Stimulated activated CD8-positive, alpha-beta memory T cell treated with anti-CD3 and anti-CD28 coated beads, Interleukin-12 subunit alpha, Interleukin-12 subunit beta, amount 100 ng/mL, for 24 hours (primary cell): ENCODE measurements around the gene HAUS6.
A peak's percentile ranks its signal among the peaks of the same experiment; 100 is the strongest.
"Not testable (repeated sequence)": the region's sequence is repeated elsewhere in the genome, so short reads cannot be mapped to it uniquely, and the experiment has no call there.

Source experiments
- DNase-seq: peaks from one replicate; pipeline ENCODE4 v3.0.0-alpha.2; 2020; ENCODE audit errors: extremely low read depth

The HAUS6 gene

GRCh38 chr9:19116107-19116790 lies 13.5 kb upstream of the HAUS6 start:
- no peak for DNase-seq

- DNase-seq, result no peak
Measured at GRCh38 chr9:19114680-19115270, 12.1 kb upstream of the HAUS6 start.

- DNase-seq, result no peak
Measured at GRCh38 chr9:19113964-19114679, 11.4 kb upstream of the HAUS6 start.

- not testable (repeated sequence) for DNase-seq
Measured at GRCh38 chr9:19113064-19113611, 10.4 kb upstream of the HAUS6 start.

GRCh38 chr9:19108038-19108437 lies 5.3 kb upstream of the HAUS6 start:
- DNase-seq, result no peak

GRCh38 chr9:19104515-19105282 lies 2.0 kb upstream of the HAUS6 start:
- DNase-seq, result no peak

GRCh38 chr9:19102181-19102630 lies 498 bp downstream of the HAUS6 start:
- no peak for DNase-seq

- no peak for DNase-seq
Measured at GRCh38 chr9:19101203-19101602, 1.5 kb downstream of the HAUS6 start.

DNA sequence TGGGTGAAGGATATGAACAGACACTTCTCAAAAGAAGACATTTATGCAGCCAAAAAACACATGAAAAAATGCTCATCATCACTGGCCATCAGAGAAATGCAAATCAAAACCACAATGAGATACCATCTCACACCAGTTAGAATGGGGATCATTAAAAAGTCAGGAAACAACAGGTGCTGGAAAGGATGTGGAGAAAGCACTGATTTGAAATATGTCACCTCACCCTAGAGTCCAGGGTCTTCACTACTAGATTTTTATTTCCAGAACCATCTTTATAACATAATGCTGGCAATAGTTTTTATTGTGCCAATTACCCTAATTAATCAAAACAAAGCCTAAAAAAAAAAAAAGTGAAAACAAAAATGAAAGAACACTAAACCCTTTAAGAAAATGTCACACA lies 5.3 kb downstream of the HAUS6 start:
- DNase-seq, result not testable (repeated sequence)

- DNase-seq, result no peak
Measured at GRCh38 chr9:19087106-19088000, 15.4 kb downstream of the HAUS6 start.

DNA sequence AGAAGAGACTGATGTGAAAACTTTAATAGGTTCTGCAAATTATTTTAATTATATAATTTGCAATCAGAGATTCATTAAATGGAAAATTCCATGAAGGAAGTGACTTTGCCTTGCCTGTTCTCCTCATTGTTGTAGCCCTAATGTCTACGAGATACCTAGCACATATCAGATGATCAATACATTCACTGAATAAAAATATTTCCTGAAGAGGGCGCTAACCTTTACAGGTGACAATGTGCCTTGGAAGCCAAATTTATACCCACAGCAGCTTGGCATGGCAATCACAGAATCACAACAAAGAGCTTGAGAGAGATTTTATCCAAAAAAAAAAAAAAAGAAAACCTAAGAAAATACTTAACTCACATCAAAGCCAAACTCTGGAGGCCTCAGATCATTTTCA lies 17.4 kb downstream of the HAUS6 start:
- no peak for DNase-seq

DNA sequence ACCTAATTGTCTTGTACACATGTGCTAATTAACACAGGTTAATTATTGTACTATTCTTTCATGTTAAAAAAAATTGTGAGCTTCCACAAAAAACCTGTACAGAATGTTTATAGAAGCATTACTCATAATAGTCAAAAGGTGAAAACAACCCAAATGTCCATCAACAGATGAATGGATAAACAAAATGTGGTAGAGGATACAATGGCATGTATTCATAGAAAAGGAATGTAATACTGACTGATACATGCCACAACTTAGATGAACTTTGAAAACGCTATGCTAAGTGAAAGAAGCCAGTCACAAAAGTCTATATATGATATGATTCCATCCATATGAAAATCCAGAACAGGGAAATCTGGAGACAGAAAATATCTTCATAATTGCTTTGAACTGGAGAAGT lies 27.9 kb downstream of the HAUS6 start:
- no peak for DNase-seq

DNA sequence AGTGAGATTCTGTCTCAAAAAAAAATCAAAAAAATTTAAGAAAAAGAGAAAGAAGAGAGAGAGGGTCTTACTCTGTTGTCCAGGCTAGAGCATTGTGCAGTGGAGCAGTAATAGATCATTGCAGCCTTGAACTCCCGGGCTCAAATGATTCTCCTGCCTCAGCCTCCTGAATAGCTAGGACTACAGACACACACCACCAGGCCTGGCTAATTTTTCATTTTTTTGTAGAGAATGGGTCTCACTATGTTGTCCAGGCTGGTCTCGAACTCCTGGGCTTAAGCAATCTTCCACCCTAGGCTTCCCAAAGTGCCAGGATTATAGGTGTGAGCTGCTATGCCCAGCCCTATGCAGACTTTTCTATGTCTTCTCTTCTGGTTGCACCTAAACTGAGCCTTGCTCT lies 28.5 kb downstream of the HAUS6 start:
- no peak for DNase-seq

- DNase-seq, result no peak
Measured at GRCh38 chr9:19057033-19057432, 45.7 kb downstream of the HAUS6 start.

DNA sequence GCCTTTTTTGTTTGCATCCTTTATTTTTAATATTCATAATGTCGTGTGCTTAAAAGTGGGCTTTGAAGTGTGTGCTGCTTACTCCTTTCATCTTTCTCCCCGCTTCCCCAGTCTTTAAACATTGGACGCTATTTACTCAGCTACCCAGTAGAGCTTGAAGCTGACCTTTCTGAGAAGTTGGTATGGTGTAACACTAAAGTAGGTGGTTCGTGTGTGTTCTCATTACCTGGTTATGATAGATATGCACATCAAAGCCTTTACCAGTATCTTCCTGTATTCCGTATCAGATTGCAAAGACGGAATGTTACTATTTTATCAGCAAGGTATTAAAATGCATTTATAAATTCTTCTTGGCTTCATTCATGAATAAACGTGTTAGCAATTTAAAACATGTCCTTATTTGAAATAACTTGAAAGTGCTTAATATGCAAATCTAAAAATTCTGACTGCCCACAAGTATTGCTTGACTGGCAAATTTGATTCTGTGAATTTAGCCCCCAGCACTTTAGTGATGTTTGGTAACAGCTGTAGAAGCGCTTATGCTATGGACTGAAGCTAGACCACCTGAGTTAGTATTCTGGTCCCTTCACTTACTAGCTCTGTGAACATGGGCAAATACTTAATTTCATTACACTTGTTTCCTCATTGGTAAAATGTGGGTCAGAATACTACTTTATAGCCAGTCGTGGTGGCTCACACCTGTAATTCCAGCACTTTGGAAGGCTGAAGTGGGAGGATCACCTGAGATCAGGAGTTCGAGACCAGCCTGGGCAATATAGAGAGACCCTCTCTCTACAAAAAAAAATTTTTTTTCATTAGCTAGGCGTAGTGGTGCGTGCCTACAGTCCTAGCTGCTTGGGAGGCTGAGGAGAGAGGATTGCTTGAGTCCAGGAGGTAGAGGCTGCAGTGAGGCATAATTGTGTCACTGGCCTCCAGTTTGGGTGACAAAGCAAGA lies 51.8 kb downstream of the HAUS6 start:
- DNase-seq, result no peak

DNA sequence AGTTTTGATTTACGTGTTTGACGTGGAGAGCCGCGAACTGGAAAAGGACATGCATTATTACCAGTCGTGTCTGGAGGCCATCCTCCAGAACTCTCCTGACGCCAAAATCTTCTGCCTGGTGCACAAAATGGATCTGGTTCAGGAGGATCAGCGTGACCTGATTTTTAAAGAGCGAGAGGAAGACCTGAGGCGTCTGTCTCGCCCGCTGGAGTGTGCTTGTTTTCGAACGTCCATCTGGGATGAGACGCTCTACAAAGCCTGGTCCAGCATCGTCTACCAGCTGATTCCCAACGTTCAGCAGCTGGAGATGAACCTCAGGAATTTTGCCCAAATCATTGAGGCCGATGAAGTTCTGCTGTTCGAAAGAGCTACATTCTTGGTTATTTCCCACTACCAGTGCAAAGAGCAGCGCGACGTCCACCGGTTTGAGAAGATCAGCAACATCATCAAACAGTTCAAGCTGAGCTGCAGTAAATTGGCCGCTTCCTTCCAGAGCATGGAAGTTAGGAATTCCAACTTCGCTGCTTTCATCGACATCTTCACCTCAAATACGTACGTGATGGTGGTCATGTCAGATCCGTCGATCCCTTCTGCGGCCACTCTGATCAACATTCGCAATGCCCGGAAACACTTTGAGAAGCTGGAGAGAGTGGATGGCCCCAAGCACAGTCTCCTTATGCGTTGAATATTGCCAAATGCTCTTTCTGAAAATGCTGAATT lies 52.6 kb downstream of the HAUS6 start:
- DNase-seq, result no peak

DNA sequence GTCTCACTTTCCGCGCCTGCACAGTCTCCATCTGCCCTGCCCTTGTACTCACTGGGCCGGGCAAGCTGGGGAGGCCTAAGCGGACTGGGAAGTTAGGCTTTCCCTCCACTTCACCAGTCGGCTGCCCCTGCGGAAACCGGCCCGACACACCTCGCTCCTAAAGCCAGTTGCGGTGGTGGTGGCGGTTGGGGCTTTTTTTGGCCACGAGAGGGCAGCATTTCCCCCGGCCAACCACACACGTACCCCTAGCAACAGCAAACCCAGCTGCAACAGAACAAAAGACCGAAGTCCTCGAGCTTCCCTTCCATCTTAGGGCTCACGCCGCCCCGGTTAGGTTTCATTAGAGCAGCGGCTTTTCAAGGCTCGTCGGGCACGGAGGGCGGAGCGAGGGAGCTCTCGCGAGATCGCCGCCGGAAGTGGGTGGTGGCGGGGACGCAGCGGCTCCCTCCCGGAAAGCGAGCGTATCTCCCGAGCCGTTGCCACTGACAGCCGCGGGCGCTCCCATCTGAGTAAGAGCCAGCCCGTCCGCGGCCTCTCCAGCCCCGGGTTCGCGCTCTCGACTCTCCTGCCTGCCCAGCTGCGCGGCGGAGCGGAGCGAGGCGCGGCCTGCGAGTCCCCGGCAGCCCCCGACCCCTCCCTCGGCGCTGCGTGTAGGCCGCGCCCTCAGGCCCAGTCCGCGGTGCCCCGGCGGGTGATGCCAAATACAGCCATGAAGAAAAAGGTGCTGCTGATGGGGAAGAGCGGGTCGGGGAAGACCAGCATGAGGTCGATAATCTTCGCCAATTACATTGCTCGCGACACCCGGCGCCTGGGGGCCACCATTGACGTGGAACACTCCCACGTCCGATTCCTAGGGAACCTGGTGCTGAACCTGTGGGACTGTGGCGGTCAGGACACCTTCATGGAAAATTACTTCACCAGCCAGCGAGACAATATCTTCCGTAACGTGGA lies 53.5 kb downstream of the HAUS6 start, which contains the start of gene RRAGA:
RRAGA (plus strand) TSS at position 462 of the 951 bp plus-strand sequence; CDS start at position 695, 233 bp downstream.
- DNase-seq, result peak; percentile 73

DNA sequence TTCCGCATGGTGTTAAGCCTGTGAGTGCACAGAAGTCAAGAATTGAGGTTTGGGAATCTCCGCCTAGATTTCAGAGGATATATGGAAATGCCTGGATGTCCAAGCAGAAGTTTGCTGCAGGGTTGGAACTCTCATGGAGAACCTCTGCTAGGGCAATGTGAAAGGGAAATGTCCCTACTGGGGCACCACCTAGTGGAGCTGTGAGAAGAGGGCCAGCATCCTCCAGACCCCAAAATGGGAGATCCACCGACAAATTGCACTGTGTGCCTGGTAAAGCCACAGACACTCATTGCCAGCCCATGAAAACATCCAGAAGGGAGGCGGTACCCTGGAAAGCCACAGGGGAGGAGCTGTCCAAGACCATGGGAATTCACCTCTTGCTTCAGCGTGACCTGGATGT lies 66.1 kb downstream of the HAUS6 start:
- no peak for DNase-seq
